Measurements from ENCODE around the gene BICD1. TPM values are rescaled to one million over a fixed set of nuclear protein-coding genes. Genes with fewer than 3 reads are reported as not detected.

The BICD1 gene
- total RNA-seq, 6 donors from 2014 or later: 11.3 to 44.0 (median 15.4) TPM

DNA sequence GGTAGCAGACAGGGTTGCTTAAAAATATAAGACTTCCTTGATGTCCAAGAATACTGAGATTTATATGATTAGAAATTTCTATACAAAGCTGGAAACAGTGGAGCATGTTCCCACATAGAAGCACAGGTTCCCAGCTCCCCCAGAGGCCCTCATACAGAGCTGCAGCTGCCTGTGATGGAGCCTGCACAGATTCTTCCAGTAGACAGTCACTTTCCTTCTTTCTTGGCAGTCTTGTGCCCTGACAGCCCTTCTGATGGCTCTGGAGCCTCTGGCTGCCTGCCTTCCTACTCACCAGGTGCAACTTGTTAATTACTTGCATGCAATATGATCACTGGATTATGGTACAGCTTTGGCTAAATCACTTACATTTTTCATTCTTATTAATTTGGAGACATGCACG is 44.4 kb downstream of the BICD1 start:
- Histone ChIP-seq H3K4me3 (no peak overlapping the region), H3K4me1 (no peaks in the 10 kb centered on the region), H3K27me3 (no peaks in the 10 kb centered on the region), H3K36me3 (no peaks in the 10 kb centered on the region), H3K27ac (no peak overlapping the region), H3K9me3 (no peaks in the 10 kb centered on the region)
- ATAC-seq (ENCODE audit: low FRiP score in 2 of 2): no peak
- no peak for TF ChIP-seq EP300 (IDR thresholded peaks at IDR 0.05)
- TF ChIP-seq POLR2A (IDR thresholded peaks at IDR 0.05): no peak
- TF ChIP-seq, protein P1, sequence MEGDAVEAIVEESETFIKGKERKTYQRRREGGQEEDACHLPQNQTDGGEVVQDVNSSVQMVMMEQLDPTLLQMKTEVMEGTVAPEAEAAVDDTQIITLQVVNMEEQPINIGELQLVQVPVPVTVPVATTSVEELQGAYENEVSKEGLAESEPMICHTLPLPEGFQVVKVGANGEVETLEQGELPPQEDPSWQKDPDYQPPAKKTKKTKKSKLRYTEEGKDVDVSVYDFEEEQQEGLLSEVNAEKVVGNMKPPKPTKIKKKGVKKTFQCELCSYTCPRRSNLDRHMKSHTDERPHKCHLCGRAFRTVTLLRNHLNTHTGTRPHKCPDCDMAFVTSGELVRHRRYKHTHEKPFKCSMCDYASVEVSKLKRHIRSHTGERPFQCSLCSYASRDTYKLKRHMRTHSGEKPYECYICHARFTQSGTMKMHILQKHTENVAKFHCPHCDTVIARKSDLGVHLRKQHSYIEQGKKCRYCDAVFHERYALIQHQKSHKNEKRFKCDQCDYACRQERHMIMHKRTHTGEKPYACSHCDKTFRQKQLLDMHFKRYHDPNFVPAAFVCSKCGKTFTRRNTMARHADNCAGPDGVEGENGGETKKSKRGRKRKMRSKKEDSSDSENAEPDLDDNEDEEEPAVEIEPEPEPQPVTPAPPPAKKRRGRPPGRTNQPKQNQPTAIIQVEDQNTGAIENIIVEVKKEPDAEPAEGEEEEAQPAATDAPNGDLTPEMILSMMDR (IDR thresholded peaks at IDR 0.05): no peak
- TF ChIP-seq POLR2AphosphoS5 (IDR thresholded peaks at IDR 0.05): no peak
- WGBS, 2 donors: 94 to 95% methylated on average over 1 of the region's 1 CpG
- no peak for DNase-seq

DNA sequence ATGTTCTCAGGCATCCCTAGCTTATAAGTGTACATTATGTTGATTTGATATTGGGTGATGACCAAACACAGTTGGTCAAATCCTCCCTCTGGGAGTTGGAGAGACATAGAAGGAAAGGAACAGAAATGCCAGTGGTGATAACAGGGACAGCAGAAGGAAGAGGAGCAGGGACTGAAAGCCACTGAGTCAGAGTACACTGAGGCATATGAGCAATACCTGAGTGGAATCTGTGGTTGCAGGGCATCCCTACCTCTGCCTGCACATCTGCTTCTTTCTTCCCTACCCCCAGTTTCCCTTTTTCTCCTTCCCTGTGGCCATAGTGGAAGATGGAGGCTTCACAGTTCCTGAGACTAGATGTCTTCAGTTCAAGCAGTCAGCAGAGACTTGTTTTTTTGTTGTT is 44.9 kb downstream of the BICD1 start:
- TF ChIP-seq POLR2AphosphoS5 (IDR thresholded peaks at IDR 0.05): no peak
- TF ChIP-seq EP300 (IDR thresholded peaks at IDR 0.05): no peak
- TF ChIP-seq POLR2A (IDR thresholded peaks at IDR 0.05): no peak
- TF ChIP-seq, protein P1 (IDR thresholded peaks at IDR 0.05): no peak
- Histone ChIP-seq H3K27me3 (no peaks in the 10 kb centered on the region), H3K36me3 (no peaks in the 10 kb centered on the region), H3K9me3 (no peaks in the 10 kb centered on the region), H3K4me3 (no peak overlapping the region), H3K27ac (no peak overlapping the region), H3K4me1 (no peaks in the 10 kb centered on the region)
- DNase-seq (no peak), ATAC-seq (ENCODE audit: low FRiP score in 2 of 2) (no peak)

DNA sequence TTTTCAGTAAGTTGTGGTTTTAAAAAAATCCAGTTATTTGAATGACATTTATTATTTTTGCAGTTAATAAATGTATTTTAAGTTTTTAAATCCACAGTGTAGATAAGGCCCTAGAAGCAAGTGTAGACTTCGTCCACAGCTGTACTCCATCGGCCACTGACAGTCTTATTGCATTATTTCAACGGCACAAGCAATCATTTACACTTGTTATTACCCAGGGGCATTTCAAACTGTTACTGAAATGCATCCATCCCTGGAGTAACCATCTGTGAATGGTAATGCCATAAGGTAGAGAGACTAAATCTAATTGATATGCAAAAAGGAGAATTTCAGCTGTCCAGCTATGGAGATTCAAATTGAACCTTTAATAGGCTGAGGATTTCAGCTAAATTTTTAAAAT is 48.4 kb downstream of the BICD1 start:
- no peaks in the 10 kb centered on the region for H3K4me1 ChIP-seq
- no peak overlapping the region for H3K4me3 ChIP-seq
- H3K27ac ChIP-seq: no peak overlapping the region
- H3K9me3 ChIP-seq: no peaks in the 10 kb centered on the region
- DNase-seq (no peak), ATAC-seq (ENCODE audit: low FRiP score in 2 of 2) (no peak)
- no peaks in the 10 kb centered on the region for H3K27me3 ChIP-seq
- no peaks in the 10 kb centered on the region for H3K36me3 ChIP-seq
- WGBS, 2 donors: 72 to 76% methylated on average over 3 of the region's 3 CpGs
- TF ChIP-seq POLR2A (IDR thresholded peaks at IDR 0.05) (no peak), EP300 (IDR thresholded peaks at IDR 0.05) (no peak), POLR2AphosphoS5 (IDR thresholded peaks at IDR 0.05) (no peak)
- TF ChIP-seq, protein P1 (IDR thresholded peaks at IDR 0.05): no peak

DNA sequence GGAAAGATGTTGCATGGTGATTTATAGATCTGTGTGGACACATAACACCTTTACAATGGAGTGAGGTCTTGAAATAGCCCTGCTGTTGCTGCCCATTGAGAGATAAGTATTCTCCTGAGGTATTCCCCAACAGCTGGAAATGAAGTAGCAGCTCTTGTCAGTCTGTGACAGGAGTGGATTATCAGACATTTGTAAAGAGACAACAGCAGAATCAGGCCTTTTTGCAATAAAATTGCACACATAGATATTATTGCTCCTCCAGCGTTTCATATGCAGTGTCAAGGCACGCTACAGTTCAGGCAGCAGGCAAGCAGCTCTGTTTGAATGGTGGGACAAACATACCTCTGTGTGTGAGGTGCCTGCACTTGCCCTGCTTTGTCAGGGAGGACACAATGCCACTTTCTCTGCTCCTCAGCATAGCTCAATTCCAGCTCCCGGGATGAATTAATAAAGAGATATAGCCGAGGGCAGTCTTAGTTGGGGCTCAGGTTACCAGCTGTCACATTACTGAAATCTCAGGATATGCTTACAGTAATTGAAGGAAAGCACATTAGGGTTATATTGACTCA is 49.4 kb downstream of the BICD1 start:
- Histone ChIP-seq H3K36me3 (no peaks in the 10 kb centered on the region), H3K4me1 (no peaks in the 10 kb centered on the region), H3K27ac (no peak overlapping the region), H3K9me3 (no peaks in the 10 kb centered on the region), H3K27me3 (no peaks in the 10 kb centered on the region), H3K4me3 (no peak overlapping the region)
- ATAC-seq (ENCODE audit: low FRiP score in 2 of 2) (no peak), DNase-seq (no peak)
- TF ChIP-seq EP300 (IDR thresholded peaks at IDR 0.05): no peak
- 71 to 83% methylated on average over 4 of the region's 4 CpGs for WGBS, 2 donors

DNA sequence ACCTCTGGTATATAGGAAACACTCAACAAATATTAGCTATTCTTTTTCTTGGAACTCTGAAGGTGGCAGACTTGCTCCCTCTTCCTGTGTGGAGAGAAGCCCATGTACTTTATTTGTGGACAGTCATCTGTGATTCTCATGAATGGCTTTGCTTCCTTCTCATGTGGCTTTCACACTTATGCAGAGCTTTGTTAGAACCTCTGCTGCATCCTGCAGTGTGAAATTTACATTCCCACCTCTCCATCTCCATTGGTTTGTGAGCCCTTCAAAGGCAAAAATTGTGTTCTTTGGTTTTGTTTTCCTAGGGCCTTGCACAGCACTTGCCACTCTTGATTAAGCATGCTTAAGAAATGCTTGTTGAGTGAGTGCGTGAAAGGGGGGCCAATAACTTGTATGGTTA is 51.9 kb downstream of the BICD1 start:
- Histone ChIP-seq H3K4me3 (no peak overlapping the region), H3K9me3 (no peaks in the 10 kb centered on the region), H3K27ac (no peak overlapping the region), H3K27me3 (no peaks in the 10 kb centered on the region), H3K36me3 (no peaks in the 10 kb centered on the region), H3K4me1 (no peaks in the 10 kb centered on the region)
- TF ChIP-seq POLR2A (IDR thresholded peaks at IDR 0.05) (no peak), POLR2AphosphoS5 (IDR thresholded peaks at IDR 0.05) (no peak), EP300 (IDR thresholded peaks at IDR 0.05) (no peak)
- TF ChIP-seq, protein P1 (IDR thresholded peaks at IDR 0.05): no peak
- 96 to 100% methylated on average over 1 of the region's 1 CpG for WGBS, 2 donors
- DNase-seq (no peak), ATAC-seq (ENCODE audit: low FRiP score in 2 of 2) (no peak)
